Suppressor macrophage (primary cell): Measurements from ENCODE around the gene ACTL8.
A peak's percentile ranks its signal among the peaks of the same experiment; 100 is the strongest.

Source experiments
- DNase-seq, 4 experiments: peaks; one replicate each; pipeline ENCODE4 v3.0.0-alpha.2; 2020 to 2022

The ACTL8 gene

GRCh38 chr1:17849216-17849615 lies 94.1 kb downstream of the ACTL8 start:
- no peak for DNase-seq

DNA sequence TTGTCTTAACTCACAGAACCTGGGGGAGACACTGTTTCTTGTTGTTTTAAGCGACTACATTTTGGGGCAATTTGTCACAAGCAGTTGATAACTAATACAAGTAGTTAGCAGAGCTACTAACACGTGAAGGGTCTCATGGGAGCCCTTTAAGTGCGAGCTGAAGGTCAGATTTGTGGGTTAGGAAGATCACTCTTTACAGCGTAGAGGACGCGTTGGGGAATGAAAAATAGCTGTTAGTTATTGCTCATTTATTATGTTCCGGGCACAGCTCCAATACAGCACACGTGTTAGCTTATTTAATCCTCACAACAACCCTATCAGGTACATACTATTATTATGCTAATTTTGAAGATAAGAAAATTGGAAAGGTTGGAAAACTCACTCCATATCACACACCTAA lies 95.9 kb downstream of the ACTL8 start:
- no peak for DNase-seq

DNA sequence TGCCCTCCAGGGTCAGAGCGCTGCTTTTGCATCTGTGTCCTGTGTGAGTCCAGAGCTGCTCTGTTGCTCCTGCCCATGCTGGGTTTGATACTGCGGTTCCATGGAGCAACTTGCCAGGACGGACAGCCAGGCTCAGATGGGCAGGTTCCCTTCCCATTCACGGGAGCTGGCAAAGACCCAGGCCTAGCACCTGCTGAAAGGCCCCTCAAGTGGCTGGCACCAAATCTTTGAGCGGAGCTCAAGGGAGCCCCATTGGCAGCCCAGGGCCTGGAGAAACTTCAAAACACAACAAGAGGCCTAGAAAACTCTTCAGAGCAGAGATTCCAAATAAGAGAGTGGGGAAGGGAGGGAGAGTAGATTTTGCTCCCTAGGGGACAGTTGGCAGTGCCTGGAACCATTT lies 97.2 kb downstream of the ACTL8 start:
- no peak for DNase-seq

DNA sequence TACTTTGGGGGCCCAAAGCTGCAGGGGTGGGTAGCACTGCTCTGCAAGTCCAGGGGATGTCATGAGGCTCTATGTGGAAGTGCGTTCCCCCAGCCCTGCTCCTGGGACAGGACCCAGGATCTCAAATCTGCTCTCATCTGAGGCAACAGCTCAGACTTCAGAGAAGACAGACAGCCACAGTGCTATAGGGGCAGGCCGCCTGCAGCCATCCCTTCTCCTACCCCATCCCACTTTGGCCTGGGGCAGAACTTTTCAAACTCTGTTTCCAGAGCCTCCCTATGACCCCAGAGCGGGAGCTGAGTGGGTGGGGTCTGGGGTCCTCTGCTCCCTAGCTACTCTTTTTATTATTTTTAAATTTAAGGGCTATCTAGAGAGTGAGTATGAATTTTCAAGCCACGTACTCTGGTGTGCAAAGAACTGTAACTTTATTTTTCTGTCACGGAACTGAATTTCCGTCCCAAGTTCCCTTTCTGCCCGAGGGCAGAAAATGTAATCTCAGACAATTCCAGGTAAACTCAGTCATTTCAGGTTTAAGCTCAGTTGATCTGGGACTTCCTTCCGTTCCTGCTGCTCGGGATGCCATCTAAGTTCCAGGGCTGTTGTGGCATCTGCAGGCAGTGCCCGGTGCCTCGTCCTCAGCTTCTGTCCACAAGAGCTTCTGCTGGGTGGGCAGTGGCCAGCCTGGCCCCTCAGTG lies 98.3 kb downstream of the ACTL8 start:
- DNase-seq, result no peak

DNA sequence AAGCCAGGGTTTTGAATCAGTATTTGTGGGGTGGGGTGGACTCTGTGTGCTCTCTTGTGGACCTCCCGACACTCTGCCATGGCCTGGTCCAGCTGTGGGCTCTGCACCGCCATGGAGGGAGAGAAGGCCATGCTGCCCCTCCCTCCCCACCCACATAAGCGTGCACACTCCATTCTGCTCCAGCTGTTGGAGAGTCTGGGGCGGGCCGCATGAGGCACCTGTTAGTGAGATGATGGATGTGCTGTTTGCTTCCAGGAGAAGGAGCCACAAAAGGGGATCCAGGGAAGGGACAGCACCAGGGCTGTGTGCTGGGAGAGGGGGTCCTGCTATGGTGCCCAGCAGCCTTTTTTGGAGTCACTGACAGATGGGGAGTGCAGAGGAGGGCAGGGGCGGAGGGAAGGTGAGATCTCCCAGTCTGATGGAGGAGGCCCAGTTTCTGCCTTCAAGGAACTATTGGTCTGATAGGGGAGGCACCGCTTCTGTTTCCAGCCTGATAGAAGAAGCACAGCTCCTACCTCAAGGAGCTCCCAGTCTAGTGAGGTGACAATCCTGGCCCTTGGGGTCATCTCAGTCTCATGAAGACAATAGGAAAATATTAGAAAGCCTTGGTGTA lies 101.5 kb downstream of the ACTL8 start:
- DNase-seq, result no peak

DNA sequence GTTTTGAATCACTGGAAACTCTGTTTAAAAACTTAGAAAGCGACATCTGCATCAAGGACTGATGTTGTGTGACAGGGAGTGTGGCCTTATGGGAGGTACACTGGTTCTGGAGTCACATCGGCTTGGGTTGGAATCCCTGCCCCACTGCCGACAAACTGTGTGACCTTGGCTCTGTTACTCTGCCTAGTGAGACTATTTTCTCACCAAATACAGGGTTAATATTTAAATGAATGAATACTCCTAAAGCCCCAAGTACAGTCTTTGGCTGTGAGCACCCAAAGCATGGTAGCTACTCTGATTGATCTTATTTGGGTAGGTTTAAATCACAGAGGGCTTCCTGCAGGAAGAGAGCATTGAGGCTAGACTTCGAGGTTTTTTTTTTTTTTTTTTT lies 102.0 kb downstream of the ACTL8 start:
- no peak for DNase-seq

DNA sequence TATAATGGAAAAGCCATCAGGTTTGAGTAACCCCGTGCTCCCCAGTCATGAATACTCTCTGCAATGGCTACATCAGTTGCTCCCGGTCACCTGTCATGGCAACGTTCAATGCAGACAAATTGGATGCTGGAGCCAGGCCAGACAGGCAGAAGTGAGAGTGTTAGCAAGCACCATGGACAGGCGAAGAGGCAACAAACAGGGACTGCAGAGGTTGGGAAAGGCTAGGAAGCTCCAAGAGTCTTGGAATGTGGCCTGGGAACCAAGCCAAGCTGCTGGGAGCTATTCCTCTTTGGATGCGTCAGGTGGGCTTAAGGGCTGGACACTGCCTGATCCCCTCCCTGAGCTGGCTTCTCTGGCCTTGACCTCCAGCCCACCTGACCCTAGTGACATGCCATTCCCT lies 102.9 kb downstream of the ACTL8 start:
- DNase-seq, result no peak

DNA sequence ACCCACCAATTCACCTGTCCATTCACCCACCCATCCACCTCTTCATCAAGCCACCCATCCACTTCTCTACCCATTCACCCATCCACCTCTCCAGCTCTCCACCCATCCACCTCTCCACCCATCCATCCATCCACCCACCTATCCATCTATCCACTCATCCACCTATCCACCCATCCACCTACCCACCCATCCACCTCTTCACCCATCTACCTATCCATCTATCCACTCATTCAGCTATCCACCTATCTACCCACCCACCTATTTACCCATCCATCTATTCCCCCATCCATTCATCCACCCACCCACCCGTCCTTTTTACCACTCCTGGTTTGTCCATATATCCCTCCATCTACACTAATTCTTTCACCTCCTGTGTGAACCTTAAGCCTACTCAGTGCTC lies 105.7 kb downstream of the ACTL8 start:
- DNase-seq, result no peak

DNA sequence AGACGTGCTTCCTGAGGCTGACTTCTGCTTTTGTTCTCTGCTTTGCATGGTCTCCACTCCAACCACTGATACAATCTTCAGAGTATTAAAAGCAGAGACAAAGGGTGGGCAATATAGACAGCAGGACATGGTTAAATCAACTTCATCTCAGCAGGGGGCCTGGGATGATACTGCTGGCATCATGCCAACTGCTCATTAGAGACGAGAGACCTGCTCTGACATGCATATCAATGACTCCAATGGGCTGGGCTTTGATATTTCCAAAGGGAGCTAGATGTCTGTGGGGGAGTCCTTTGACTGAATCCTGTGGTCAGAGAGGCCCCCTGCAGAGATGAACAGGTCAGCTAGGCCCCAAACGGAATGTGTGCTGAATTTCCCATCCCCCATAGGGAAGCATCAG lies 106.6 kb downstream of the ACTL8 start:
- DNase-seq, result no peak

- no peak for DNase-seq
Measured at GRCh38 chr1:17862121-17862520, 107.0 kb downstream of the ACTL8 start.

DNA sequence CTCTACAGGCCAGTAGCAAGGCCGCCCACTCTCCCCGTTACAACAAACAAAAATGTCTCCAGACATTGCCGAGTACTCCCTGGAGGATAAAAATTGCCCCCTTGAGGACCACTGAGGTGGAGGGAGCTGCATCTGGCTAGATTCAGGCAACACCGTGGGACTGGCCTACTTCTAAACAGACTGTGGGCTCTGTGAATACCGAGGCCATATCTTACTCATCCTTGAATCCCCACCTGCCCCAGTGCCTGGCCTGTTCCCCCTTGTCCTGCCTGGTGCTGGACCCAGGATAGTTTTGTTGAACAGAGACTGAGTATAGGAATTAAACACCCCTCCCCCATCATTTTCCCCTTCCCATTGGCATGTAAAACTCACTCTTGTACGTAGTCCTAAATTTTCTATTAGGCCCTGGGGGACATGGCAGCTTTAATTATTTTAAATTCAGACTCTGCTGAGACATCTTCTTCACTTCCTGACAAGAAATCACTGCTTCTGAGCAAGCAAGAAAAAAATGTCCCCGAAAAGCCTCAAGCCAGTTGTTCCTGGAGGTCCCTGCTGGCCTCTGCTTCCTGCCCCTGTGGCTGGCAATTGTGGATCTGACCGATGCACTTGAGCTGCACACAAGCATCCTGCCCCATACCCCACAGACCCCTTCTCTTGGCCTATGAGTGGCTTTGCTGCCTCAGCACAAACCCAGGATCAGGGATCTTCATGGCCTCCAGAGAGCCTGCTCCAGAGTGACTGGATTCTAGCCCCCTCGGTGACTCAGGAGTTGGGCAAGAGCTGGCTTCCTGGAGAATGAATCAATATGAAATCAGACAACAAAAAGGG lies 111.0 kb downstream of the ACTL8 start:
- DNase-seq, result peak in 3 of 4 experiments; percentile 6 to 46 (median 18)

GRCh38 chr1:17866740-17867029 lies 111.6 kb downstream of the ACTL8 start:
- DNase-seq, result no peak

DNA sequence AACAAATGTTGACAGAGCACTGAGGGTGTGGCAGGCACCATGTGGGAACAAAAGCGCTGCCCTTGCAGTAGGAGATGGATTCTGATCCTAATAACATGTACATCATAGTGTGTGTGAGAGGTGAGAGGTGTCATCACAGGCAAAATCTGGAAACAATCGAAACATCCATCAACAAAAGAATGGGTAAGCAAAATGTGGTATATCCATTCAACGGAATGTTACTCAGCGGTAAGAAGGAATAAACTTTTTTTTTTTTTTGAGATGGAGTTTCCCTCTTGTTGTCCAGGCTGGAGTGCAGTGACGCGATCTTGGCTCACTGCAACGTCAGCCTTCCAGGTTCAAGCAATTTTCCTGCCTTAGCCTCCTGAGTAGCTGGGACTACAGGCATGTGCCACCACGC lies 112.3 kb downstream of the ACTL8 start:
- DNase-seq, result no peak

DNA sequence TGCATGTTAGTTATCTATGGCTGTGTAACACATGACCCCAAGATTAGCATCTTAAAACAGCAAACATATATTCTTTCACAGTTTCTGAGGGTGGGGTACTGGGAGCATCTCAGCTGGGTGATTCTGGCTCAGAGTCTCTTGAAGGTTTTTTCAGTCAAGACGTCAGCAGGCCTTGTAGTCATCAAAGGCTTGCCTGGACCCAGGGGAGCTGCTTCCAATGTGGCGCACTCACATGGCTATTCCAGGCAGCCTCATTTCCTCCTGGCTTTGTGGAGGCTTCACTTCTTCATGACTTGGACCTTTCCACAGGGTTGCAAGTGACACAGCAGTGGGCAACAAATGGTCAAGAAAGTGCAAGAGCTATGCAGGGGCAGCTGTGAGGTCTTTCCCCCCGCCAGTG lies 114.7 kb downstream of the ACTL8 start:
- no peak for DNase-seq

DNA sequence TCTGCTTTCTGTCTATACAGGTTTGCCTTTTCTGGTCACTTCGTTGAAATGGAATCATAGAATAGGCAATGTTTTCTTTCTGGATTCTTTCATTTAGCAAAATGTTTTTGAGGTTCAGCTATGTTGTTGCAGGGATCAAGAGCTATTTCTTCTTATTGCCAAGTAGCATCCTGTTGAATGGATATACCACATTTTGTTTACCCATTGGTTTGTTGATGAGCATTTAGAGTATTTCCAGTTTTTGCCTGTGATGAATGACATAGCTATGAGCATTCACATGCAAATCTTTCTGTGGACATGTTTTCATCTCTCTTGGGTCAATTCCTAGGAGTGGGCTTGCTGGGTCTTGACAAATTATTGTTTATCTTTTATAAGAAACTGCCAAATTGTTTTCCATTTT lies 115.5 kb downstream of the ACTL8 start:
- no peak for DNase-seq

GRCh38 chr1:17873007-17873675 lies 118.0 kb downstream of the ACTL8 start:
- no peak for DNase-seq

- DNase-seq, result no peak
Measured at GRCh38 chr1:17874231-17874630, 119.1 kb downstream of the ACTL8 start.

- no peak for DNase-seq
Measured at GRCh38 chr1:17874710-17875109, 119.6 kb downstream of the ACTL8 start.

- no peak for DNase-seq
Measured at GRCh38 chr1:17875171-17875881, 120.2 kb downstream of the ACTL8 start.

GRCh38 chr1:17875882-17876280 lies 120.7 kb downstream of the ACTL8 start:
- no peak for DNase-seq
